GM12878 (cell line): ENCODE measurements around the gene SLITRK1. TPM values are rescaled to one million over a fixed set of nuclear protein-coding genes. Genes with fewer than 3 reads are reported as not detected.

Source experiments
- ATAC-seq: fragments of 200-7000 bp; cut with Tn5 transposase; 3 replicates; pipeline ENCODE4 v1.9.1; 2020; ENCODE audit warnings: mild to moderate bottlenecking, moderate library complexity
- BruUV-seq: library from RNA; stranded (reverse); fragments of 400-500 nt; replicated peaks from 2 replicates; lab custom pipeline; 2021; lab: Mats Ljungman, UMichigan
- CTCF ChIA-PET: fragments of 300-600 bp; sonication (Branson Sonifier 250); formaldehyde crosslinking; extraction: SDS; loops from one replicate; lab custom pipeline; 2021; ENCODE audit warnings: inconsistent platforms; lab: Yijun Ruan, JAX
- POLR2A ChIA-PET: fragments of 350-600 bp; formaldehyde crosslinking; extraction: SDS; loops from one replicate; lab custom pipeline; 2021; ENCODE audit warnings: inconsistent platforms; lab: Charles Lee
- RAD21 ChIA-PET: fragments of 300-600 bp; sonication (Branson Sonifier 250); formaldehyde crosslinking; loops from one replicate; lab custom pipeline; 2023; ENCODE audit warnings: antibody characterized with exemption; ENCODE audit not compliant: unreplicated experiment; lab: Charles Lee
- SMC1A ChIA-PET: fragments of 300-600 bp; sonication (Branson Sonifier 250); formaldehyde crosslinking; loops from one replicate; lab custom pipeline; 2023; ENCODE audit not compliant: unreplicated experiment, uncharacterized antibody; lab: Charles Lee
- DNase-seq: peaks from one replicate; pipeline ENCODE4 v3.0.0-alpha.2; 2011; ENCODE audit warnings: low read depth, low spot score
- FAIRE-seq: peaks from 3 replicates; lab custom pipeline; 2011; peaks lifted over from hg19 to GRCh38; lab: Jason Lieb, UNC
- H2AFZ ChIP-seq: 2 replicates; pipeline ENCODE4 v1.6.0; 2011; ENCODE audit warnings: low read depth, low read length, control low read depth; ENCODE audit not compliant: control insufficient read depth
- H3K27ac ChIP-seq: 2 replicates; pipeline ENCODE4 v1.5.1; 2011; ENCODE audit warnings: control low read depth; ENCODE audit not compliant: control insufficient read depth, insufficient read depth
- H3K27me3 ChIP-seq, 2 experiments: replicated peaks in 1 of 2; 2 replicates each; pipeline versions ENCODE4 v1.6.0 to v1.6.1; 2011; ENCODE audit warnings: low read length in 1 of 2; ENCODE audit not compliant: control insufficient read depth in 2 of 2, insufficient read depth in 2 of 2
- H3K36me3 ChIP-seq, 2 experiments: 2 replicates each; pipeline ENCODE4 v1.5.1; 2011; ENCODE audit warnings: low read length in 1 of 2; ENCODE audit not compliant: control insufficient read depth in 2 of 2, insufficient read depth in 2 of 2
- H3K4me1 ChIP-seq: 2 replicates; pipeline ENCODE4 v1.6.1; 2011; ENCODE audit warnings: mild to moderate bottlenecking, low read length, moderate library complexity, mixed read lengths; ENCODE audit not compliant: control insufficient read depth, insufficient read depth
- H3K4me2 ChIP-seq: 2 replicates; pipeline ENCODE4 v1.6.0; 2011; ENCODE audit warnings: control low read depth; ENCODE audit not compliant: control insufficient read depth, insufficient read depth
- H3K4me3 ChIP-seq: fragments of 200-600 bp; sonication (generic); 2 replicates; pipeline ENCODE4 v1.5.1; 2016
- H3K79me2 ChIP-seq: 2 replicates; pipeline ENCODE4 v1.6.0; 2011; ENCODE audit warnings: low read length; ENCODE audit not compliant: control insufficient read depth, insufficient read depth
- H3K9ac ChIP-seq: 2 replicates; pipeline ENCODE4 v1.8.0; 2011; ENCODE audit warnings: low read length, control low read depth, mixed read lengths; ENCODE audit not compliant: control insufficient read depth, insufficient read depth
- H3K9me3 ChIP-seq: replicated peaks from 3 replicates; pipeline ENCODE4 v1.5.1; 2011; ENCODE audit warnings: mild to moderate bottlenecking, low read length; ENCODE audit not compliant: control insufficient read depth, insufficient read depth
- H4K20me1 ChIP-seq: 2 replicates; pipeline ENCODE4 v1.6.0; 2011; ENCODE audit not compliant: control insufficient read depth, insufficient read depth
- BMI1 ChIP-seq: fragments of 450-650 bp; IDR thresholded peaks from 2 replicates; pipeline ENCODE4 v1.6.1; 2016; ENCODE audit warnings: mild to moderate bottlenecking, moderate library complexity, borderline replicate concordance
- ETV6 ChIP-seq, 2 experiments: fragments of 450-650 bp in 1 of 2; IDR thresholded peaks in 1 of 2; conservative IDR thresholded peaks in 1 of 2; 2 replicates each; pipeline ENCODE4 v1.6.1; 2014; ENCODE audit warnings: antibody characterized with exemption in 1 of 2, borderline replicate concordance in 1 of 2, low read depth in 1 of 2, mild to moderate bottlenecking in 1 of 2, moderate library complexity in 1 of 2
- NR2F1 ChIP-seq: fragments of 450-650 bp; conservative IDR thresholded peaks from 2 replicates; pipeline ENCODE4 v1.6.1; 2017; ENCODE audit warnings: mild to moderate bottlenecking
- REST ChIP-seq: IDR thresholded peaks from 2 replicates; pipeline ENCODE4 v1.6.1; 2012; ENCODE audit warnings: mild to moderate bottlenecking, low read depth, low read length
- RUNX3 ChIP-seq: IDR thresholded peaks from 2 replicates; pipeline ENCODE4 v1.6.1; 2012; ENCODE audit warnings: low read length, inconsistent platforms
- SIX5 ChIP-seq: IDR thresholded peaks from 2 replicates; pipeline ENCODE4 v1.6.1; 2011; ENCODE audit warnings: mild to moderate bottlenecking, low read depth, low read length, moderate library complexity; ENCODE audit not compliant: severe bottlenecking
- SREBF1 ChIP-seq: IDR thresholded peaks from 2 replicates; pipeline ENCODE4 v1.6.1; 2012; ENCODE audit warnings: mild to moderate bottlenecking, low read length
- USF2 ChIP-seq: IDR thresholded peaks from 2 replicates; pipeline ENCODE4 v1.6.1; 2011; ENCODE audit warnings: low read depth, low read length, improper control_type of control experiment, borderline replicate concordance
- ZNF622 ChIP-seq: fragments of 450-650 bp; IDR thresholded peaks from 2 replicates; pipeline ENCODE4 v1.6.1; 2017; ENCODE audit warnings: mild to moderate bottlenecking, inconsistent platforms
- whole genome bisulfite sequencing: methylation state at CpG from one replicate; pipeline ENCODE4 v1.1.6; 2016; ENCODE audit warnings: low lambda C conversion rate; ENCODE audit not compliant: insufficient replicate concordance, insufficient coverage; ENCODE audit errors: missing lambda C conversion rate; 5-methylcytosine and 5-hydroxymethylcytosine counted together
- in situ Hi-C: fragments of 300-500 bp; cut with MboI; formaldehyde crosslinking; loops from 9 replicates; pipeline ENCODE4 v1.14.3; 2018; ENCODE audit warnings: mixed read lengths
- intact Hi-C: fragments of 100-400 bp; cut with micrococcal nuclease; formaldehyde crosslinking; loops from one replicate; pipeline ENCODE4 v1.14.2; 2022; ENCODE audit not compliant: unreplicated experiment
- polyA plus RNA-seq, 11 experiments: library from polyadenylated mRNA; depleted of rRNA in 4 of 11; unstranded in 6 of 11; stranded (reverse) in 5 of 11; fragments of >200 nt; fragmentation: Nextera tagmentation in 4 of 11; fragmentation: Illumina TruSeq in 1 of 11; extraction: Ambion mirVana in 4 of 11; extraction: Trizol in 1 of 11; gene quantifications; 1 replicate in 1 of 11; 2 replicates in 10 of 11; pipeline versions ENCODE4 v1.2.1 to v1.2.3, GENCODE V29; 2011 to 2016; ENCODE audit warnings: inconsistent platforms in 2 of 11, missing spikeins in 2 of 11, low read depth in 1 of 11
- total RNA-seq, 4 experiments: library from RNA; depleted of rRNA in 3 of 4; stranded (reverse); fragments of >200 nt in 3 of 4; fragmentation: Illumina TruSeq in 1 of 4; extraction: Trizol in 1 of 4; gene quantifications; 2 replicates each; pipeline versions ENCODE4 v1.2.1 to v1.2.3, GENCODE V29; 2013 to 2021

Gene SLITRK1
- total and polyA plus RNA-seq, 10 of the 15 experiments (the other 5 are each of a cell fraction or from before 2014, with no cell fraction given): 0.03 to 0.78 (median 0.26) TPM

- ATAC-seq (no peak), DNase-seq (no peak), FAIRE-seq (no peak)
- H4K20me1 ChIP-seq: no peaks in the 10 kb centered on the region
- H3K9ac ChIP-seq: no peak overlapping the region
- H3K27ac ChIP-seq: no peak overlapping the region
- ChIA-PET POLR2A (no interaction called here), SMC1A (no interaction called here), CTCF (no interaction called here)
- H3K4me3 ChIP-seq: no peak overlapping the region
- in situ Hi-C loops: no loop called here
- H2AFZ ChIP-seq: no peak overlapping the region
- H3K4me1 ChIP-seq: no peaks in the 10 kb centered on the region
- H3K4me2 ChIP-seq: no peak overlapping the region
- H3K27me3 ChIP-seq: no peaks in the 10 kb centered on the region
- H3K36me3 ChIP-seq: no peaks in the 10 kb centered on the region
- intact Hi-C loops: loop anchor here (5.0 kb wide), 1 partner anchor 108 kb away; no protein-coding TSS in a partner anchor
- no TSS peak for BruUV-seq
- no peak for TF ChIP-seq ETV6 (conservative IDR thresholded peaks at IDR 0.05 in 1 of 2, IDR thresholded peaks at IDR 0.05 in 1 of 2; ENCODE audit: borderline replicate concordance in 1 of 2, low read depth in 1 of 2)
- no peak for TF ChIP-seq SIX5
- no peak for TF ChIP-seq ZNF622
- TF ChIP-seq NR2F1: no peak
- no peak for TF ChIP-seq RUNX3
- no peak for TF ChIP-seq REST
- TF ChIP-seq USF2: no peak
- no peak for TF ChIP-seq BMI1
- TF ChIP-seq SREBF1: no peak
- TF ChIP-seq, all 136 proteins: peak for 0
- 61% methylated on average over 31 of the region's 31 CpGs for WGBS
- Histone ChIP-seq H3K79me2 (no peaks in the 10 kb centered on the region), H3K9me3 (peaks cover 2% of the 10 kb centered on the region; the same call in 1 of the 3 replicates)
- RAD21 ChIA-PET: no interaction called here
Observed at GRCh38 chr13:83878691-83879430, 3.4 kb downstream of the SLITRK1 start.
